HG03175 (cell line): ENCODE measurements around the gene SPATC1L.
"Not testable (repeated sequence)": the region's sequence is repeated elsewhere in the genome, so short reads cannot be mapped to it uniquely, and the experiment has no call there.

Source experiments
- ATAC-seq: cut with Tn5 transposase; IDR thresholded peaks from one replicate; pipeline ENCODE4 v1.9.1; 2021; ENCODE audit warnings: mild to moderate bottlenecking, moderate library complexity; ENCODE audit not compliant: unreplicated experiment

The SPATC1L gene

DNA sequence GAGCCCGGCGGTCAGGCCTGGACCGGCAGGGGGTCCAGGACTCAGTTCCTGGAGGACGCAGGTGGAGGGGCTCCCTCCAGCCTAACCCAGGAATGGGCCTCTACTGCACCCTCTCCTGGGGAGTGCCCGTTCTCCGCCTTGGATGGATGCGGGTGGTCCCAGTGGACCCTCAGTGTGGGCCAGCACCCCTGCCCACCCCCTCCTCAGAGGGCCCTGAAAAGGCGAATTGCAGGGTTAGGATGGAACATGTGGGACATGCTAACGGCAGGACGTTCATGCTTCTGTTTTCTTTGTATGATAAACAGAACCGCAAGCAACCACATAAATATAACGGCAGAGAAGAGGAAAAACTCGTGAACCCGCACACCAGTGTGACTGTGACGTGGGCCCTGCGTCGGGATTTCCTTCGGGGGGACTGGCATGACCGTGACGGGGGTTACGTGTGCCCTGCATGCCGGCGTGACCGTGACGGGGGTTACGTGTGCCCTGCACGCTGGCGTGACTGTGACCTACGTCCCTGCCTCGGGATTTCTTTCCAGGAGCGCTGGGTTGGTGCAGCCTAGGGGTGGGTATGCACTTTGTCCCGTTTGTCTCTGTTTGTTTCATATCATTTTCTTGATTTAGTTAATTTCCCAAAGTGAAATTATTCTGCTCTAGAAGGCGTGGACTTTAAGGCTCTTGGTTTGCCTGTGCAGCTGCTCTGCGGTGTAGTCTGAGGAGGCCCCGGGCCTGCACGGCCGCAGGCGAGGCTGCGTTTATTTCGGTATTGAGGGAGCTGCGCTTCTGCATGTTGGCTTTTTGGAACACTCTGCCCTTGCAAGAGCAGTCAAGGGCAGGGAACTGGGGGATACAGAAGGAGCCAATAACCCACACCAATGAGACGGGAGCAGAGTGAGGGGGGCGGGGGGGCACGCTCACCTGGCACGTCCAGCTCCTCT lies 32.0 kb downstream of the SPATC1L start:
- ATAC-seq, result no peak

GRCh38 chr21:46151261-46151988 lies 32.8 kb downstream of the SPATC1L start:
- no peak for ATAC-seq

GRCh38 chr21:46150491-46151121 lies 33.7 kb downstream of the SPATC1L start:
- ATAC-seq, result no peak

DNA sequence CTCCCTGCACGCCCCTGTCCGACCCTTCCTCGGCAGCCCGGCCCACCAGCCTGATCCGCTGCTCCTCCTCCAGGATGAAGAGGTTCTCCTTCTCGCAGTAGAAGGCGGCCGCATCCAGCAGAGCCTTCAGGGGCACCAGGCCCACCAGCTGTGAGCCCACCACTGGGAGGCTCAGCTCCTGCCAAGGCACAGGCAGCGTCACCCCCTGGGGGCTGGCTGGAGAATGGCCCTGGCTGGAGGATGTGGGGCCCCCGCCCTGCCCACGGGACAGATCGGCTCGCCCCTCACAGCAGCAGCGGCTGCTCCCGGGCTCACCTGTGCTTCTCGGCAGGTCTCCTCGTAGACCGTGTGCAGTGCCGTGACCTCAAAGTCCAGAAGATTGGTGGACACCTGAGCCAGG lies 34.2 kb downstream of the SPATC1L start:
- ATAC-seq, result no peak

DNA sequence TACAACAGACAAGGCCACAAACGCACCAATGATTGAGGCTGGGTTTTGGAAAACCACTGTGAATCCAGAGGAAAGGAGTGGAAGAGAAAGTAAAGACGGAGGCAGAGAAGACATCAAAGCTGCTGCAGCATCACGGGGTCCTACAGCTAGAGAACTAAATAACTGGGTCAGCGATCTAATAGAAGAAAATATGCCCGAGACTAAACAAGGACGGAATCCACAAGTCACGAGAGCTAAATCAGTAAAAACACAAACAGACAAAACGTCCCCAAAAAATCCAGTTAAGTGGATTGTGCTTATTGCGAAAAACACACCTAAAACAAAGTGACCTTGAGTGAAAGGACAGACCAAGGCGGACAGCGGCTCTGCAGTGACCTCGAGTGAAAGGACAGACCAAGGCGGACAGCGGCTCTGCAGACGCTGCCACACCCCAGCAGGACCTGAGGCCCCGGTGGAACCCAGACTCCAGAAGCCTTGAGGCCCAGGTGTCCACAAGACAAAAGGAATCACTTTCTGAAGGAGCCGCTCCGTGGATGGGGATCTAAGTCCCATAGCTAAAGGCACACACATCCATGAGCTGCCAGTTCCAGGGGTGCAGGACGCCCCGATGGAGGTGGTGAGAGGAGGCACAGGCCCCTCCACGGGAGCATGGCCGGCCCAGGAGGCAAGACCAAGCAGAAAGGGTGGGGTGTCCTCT lies 34.9 kb downstream of the SPATC1L start:
- ATAC-seq, result no peak

GRCh38 chr21:46148106-46148505 lies 36.2 kb downstream of the SPATC1L start:
- no peak for ATAC-seq

DNA sequence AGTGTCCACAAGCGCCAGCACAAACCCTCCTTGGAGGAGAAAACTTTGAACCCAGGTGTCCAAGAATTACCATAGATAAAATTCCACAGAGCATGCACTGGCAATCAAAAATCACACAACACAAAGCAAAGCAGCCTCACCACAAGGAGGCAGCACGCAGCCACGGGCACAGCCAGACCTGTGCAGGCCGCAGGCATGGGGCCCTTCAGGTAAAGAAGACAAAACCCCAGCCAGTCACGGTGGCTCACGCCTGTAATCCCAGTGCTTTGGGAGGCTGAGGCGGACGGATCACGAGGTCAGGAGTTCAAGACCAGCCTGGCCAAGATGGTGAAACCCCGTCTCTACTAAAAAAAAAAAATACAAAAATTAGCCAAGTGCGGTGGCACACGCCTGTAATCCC lies 36.8 kb downstream of the SPATC1L start:
- ATAC-seq, result not testable (repeated sequence)

GRCh38 chr21:46146856-46147255 lies 37.4 kb downstream of the SPATC1L start:
- ATAC-seq, result no peak

- ATAC-seq, result no peak
These were observed 38.2 kb downstream of the SPATC1L start for GRCh38 chr21:46145840-46146691.

- no peak for ATAC-seq
These were observed 39.0 kb downstream of the SPATC1L start for GRCh38 chr21:46145159-46145839.

- no peak for ATAC-seq
These were observed 39.7 kb downstream of the SPATC1L start for GRCh38 chr21:46144464-46145070.

- ATAC-seq, result no peak
These were observed 41.4 kb downstream of the SPATC1L start for GRCh38 chr21:46142582-46143473.

GRCh38 chr21:46141767-46142581 lies 42.3 kb downstream of the SPATC1L start:
- no peak for ATAC-seq

DNA sequence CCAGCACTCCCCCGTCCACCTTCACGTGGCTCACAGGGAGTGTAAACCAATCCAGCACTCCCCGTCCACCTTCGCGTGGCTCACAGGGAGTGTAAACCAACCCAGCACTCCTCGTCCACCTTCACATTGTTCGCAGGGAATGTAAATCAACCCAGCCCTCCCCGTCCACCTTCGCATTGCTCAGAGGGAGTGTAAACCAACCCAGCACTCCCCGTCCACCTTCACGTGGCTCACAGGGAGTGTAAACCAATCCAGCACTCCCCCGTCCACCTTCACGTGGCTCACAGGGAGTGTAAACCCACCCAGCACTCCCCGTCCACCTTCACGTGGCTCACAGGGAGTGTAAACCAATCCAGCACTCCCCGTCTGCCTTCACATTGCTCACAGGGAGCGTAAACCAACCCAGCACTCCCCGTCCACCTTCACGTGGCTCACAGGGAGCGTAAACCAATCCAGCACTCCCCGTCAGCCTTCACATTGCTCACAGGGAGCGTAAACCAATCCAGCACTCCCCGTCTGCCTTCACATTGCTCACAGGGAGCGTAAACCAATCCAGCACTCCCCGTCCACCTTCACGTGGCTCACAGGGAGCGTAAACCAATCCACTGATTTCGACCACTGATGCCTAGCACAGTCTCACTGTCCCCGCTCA lies 43.8 kb downstream of the SPATC1L start:
- not testable (repeated sequence) for ATAC-seq

GRCh38 chr21:46139686-46140085 lies 44.6 kb downstream of the SPATC1L start:
- ATAC-seq, result no peak

DNA sequence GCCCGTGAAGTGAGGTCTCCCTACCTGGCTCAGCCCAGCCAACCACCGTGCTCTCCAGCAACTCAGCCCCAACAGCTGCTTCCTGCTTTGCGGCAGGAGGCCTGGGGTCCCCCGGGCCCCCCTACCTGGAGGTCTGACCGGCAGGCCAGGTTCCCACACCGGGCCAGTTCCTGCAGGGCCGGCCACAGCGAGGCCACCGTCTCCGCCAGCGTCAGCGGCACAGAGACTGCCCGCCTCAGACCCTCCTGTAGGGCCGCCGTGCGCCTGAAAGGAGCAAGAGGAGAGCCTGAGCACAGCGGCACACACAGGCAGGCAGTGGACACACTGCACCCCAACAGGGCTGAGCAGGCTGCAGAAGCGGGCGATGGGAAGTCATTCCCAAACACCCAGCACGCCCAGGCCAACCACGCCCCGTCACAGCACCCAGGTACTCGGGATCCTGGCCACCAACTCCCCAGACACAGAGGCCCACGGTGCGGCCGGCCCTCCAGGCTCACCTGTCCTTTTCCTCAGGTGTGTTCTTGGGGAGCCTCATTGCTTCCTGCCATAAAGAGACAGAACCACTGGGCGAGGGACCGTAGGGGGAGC lies 45.8 kb downstream of the SPATC1L start:
- no peak for ATAC-seq
